IMR-90 (cell line): ENCODE measurements around the gene GTPBP3.

ENCODE experiments used
- CTCF ChIP-seq: conservative IDR thresholded peaks from 2 replicates; pipeline ENCODE4 v1.5.1; 2012; ENCODE audit warnings: mild to moderate bottlenecking, low read depth, low read length, improper control_type of control experiment
- ELK1 ChIP-seq: fragments of 150-350 bp; IDR thresholded peaks from 2 replicates; pipeline ENCODE4 v1.6.1; 2016; ENCODE audit warnings: low read depth, mild to moderate bottlenecking, low read length, moderate library complexity, borderline replicate concordance
- FOS ChIP-seq: fragments of 150-350 bp; IDR thresholded peaks from 2 replicates; pipeline ENCODE4 v1.6.1; 2016; ENCODE audit warnings: low read depth, low read length
- POLR2A ChIP-seq: IDR thresholded peaks from 2 replicates; pipeline ENCODE4 v1.6.1; 2012; ENCODE audit warnings: mild to moderate bottlenecking, low read depth, low read length
- SMC3 ChIP-seq: fragments of 150-350 bp; IDR thresholded peaks from 2 replicates; pipeline ENCODE4 v1.6.1; 2016; ENCODE audit warnings: low read depth, mild to moderate bottlenecking, antibody characterized with exemption, low read length, moderate library complexity
- USF2 ChIP-seq: fragments of 150-350 bp; IDR thresholded peaks from 2 replicates; pipeline ENCODE4 v1.6.1; 2017; ENCODE audit warnings: mild to moderate bottlenecking, antibody characterized with exemption, low read length, low read depth

DNA sequence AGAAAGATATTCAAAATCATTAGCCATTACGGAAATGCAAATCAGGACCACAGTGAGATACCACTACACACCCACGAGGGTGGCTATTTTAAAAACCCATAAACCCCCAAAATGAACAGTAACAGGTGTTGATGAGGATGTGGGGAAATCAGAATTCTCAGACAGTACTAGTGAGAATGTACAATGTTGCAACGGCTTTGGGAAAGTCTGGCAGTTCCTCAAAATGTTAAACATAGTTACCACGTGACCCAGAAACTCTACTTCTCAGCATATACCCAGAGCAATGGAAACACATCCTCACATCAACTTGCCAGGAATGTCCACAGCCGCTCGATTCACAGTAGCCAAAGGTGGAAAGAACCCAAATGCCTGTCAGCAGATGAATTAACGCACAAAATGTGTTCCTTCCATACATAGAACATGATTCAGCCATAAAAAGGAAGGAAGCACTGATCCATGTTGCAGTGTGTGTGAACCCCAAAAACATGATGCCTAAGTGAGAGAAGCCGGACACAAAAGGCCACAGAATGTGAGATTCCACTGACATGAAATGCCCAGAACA is 32.8 kb downstream of the GTPBP3 start:
- TF ChIP-seq ELK1: no peak
- TF ChIP-seq CTCF: no peak
- no peak for TF ChIP-seq SMC3
- no peak for TF ChIP-seq FOS
- no peak for TF ChIP-seq POLR2A
- peak; percentile 83 for TF ChIP-seq USF2
